Endothelial cell of umbilical vein (primary cell): ENCODE data around the gene VSIR. TPM values are rescaled to one million over a fixed set of nuclear protein-coding genes. Genes with fewer than 3 reads are reported as not detected.

Source experiments
- BruUV-seq: library from RNA; stranded (reverse); fragments of 400-500 nt; replicated peaks from 2 replicates; lab custom pipeline; 2021; lab: Mats Ljungman, UMichigan
- CTCF ChIA-PET: fragments of 300-600, 350-600 bp; sonication (Branson Sonifier 250); formaldehyde crosslinking; loops from one replicate; lab custom pipeline; 2021; ENCODE audit warnings: antibody characterized with exemption, inconsistent platforms; lab: Charles Lee
- POLR2A ChIA-PET: fragments of 300-600, 350-600 bp; sonication (Branson Sonifier 250); formaldehyde crosslinking; loops from one replicate; lab custom pipeline; 2021; ENCODE audit warnings: antibody characterized with exemption, inconsistent platforms; lab: Charles Lee
- DNase-seq: peaks from one replicate; pipeline ENCODE4 v3.0.0-alpha.2; 2011; ENCODE audit warnings: low read depth, low spot score
- FAIRE-seq: peaks from 2 replicates; lab custom pipeline; 2011; peaks lifted over from hg19 to GRCh38; lab: Jason Lieb, UNC
- H2AFZ ChIP-seq: 2 replicates; pipeline ENCODE4 v1.6.0; 2012; ENCODE audit warnings: low read depth, low read length, control low read depth, inconsistent platforms
- H3K27ac ChIP-seq: 2 replicates; pipeline ENCODE4 v1.5.1; 2011; ENCODE audit warnings: low read depth, mild to moderate bottlenecking, control low read depth, low read length, moderate library complexity; ENCODE audit not compliant: insufficient read depth
- H3K27me3 ChIP-seq, 2 experiments: 2 replicates each; pipeline versions ENCODE4 v1.6.0 to v1.6.1; 2011; ENCODE audit warnings: low read length in 2 of 2, mixed read lengths in 1 of 2; ENCODE audit not compliant: control insufficient read depth in 2 of 2, insufficient read depth in 2 of 2
- H3K36me3 ChIP-seq, 2 experiments: 2 replicates in 1 of 2; 3 replicates in 1 of 2; pipeline ENCODE4 v1.5.1; 2011; ENCODE audit warnings: low read length in 2 of 2, mild to moderate bottlenecking in 1 of 2, moderate library complexity in 1 of 2; ENCODE audit not compliant: control insufficient read depth in 2 of 2, insufficient read depth in 2 of 2; ENCODE audit errors: extremely low read depth in 1 of 2
- H3K4me1 ChIP-seq: 3 replicates; pipeline ENCODE4 v1.5.1; 2011; ENCODE audit warnings: mild to moderate bottlenecking, low read length; ENCODE audit not compliant: control insufficient read depth, insufficient read depth; ENCODE audit errors: extremely low read depth
- H3K4me2 ChIP-seq: 2 replicates; pipeline ENCODE4 v1.6.1; 2011; ENCODE audit warnings: low read length, control low read depth, mixed read lengths; ENCODE audit not compliant: insufficient read depth
- H3K4me3 ChIP-seq, 3 experiments: fragments of 200-600 bp in 1 of 3; sonication (generic), shearing (Covaris generic) in 1 of 3; replicated peaks in 1 of 3; 2 replicates each; pipeline ENCODE4 v1.5.1; 2011 to 2016; ENCODE audit warnings: control low read depth in 3 of 3, low read length in 3 of 3, mild to moderate bottlenecking in 2 of 3, inconsistent platforms in 1 of 3, low read depth in 1 of 3, moderate library complexity in 1 of 3; ENCODE audit not compliant: insufficient read depth in 1 of 3
- H3K79me2 ChIP-seq: 2 replicates; pipeline ENCODE4 v1.6.0; 2012; ENCODE audit warnings: low read length, inconsistent platforms; ENCODE audit not compliant: control insufficient read depth, insufficient read depth
- H3K9ac ChIP-seq: replicated peaks from 2 replicates; pipeline ENCODE3; 2011; ENCODE audit warnings: low read length, control low read depth; ENCODE audit not compliant: insufficient read depth; ENCODE audit errors: extremely low read depth
- H3K9me1 ChIP-seq: replicated peaks from 3 replicates; pipeline ENCODE4 v1.6.0; 2011; ENCODE audit warnings: mild to moderate bottlenecking, low read length; ENCODE audit not compliant: control insufficient read depth, insufficient read depth; ENCODE audit errors: extremely low read depth
- H3K9me3 ChIP-seq: replicated peaks from 2 replicates; pipeline ENCODE4 v1.5.1; 2012; ENCODE audit warnings: low read length, inconsistent platforms; ENCODE audit not compliant: control insufficient read depth, insufficient read depth
- H4K20me1 ChIP-seq: replicated peaks from 2 replicates; pipeline ENCODE3; 2011; ENCODE audit warnings: mild to moderate bottlenecking, low read length; ENCODE audit not compliant: control insufficient read depth, insufficient read depth; ENCODE audit errors: extremely low read depth
- CTCF ChIP-seq, 2 donors: IDR thresholded peaks; 1 replicate in 1 of 2; 2 replicates in 1 of 2; pipeline ENCODE4 v1.5.1; 2011; ENCODE audit warnings: low read length in 2 of 2, mild to moderate bottlenecking in 2 of 2, moderate library complexity in 2 of 2, control low read depth in 1 of 2, inconsistent platforms in 1 of 2, low read depth in 1 of 2; ENCODE audit not compliant: insufficient read depth in 1 of 2; ENCODE audit errors: extremely low read depth in 1 of 2
- EZH2 ChIP-seq: IDR thresholded peaks from 2 replicates; pipeline ENCODE4 v1.6.1; 2012; ENCODE audit warnings: borderline replicate concordance, low read depth, mild to moderate bottlenecking, moderate library complexity, low read length, inconsistent platforms; ENCODE audit not compliant: severe bottlenecking
- FOS ChIP-seq: IDR thresholded peaks from 2 replicates; pipeline ENCODE4 v1.6.1; 2011; ENCODE audit warnings: mild to moderate bottlenecking, low read length, moderate library complexity, borderline replicate concordance; ENCODE audit not compliant: insufficient read depth
- GATA2 ChIP-seq: IDR thresholded peaks from 2 replicates; pipeline ENCODE4 v1.7.0; 2011; ENCODE audit warnings: low read depth, mild to moderate bottlenecking, moderate library complexity, mixed read lengths, low read length; ENCODE audit not compliant: insufficient read length, insufficient read depth
- JUN ChIP-seq: IDR thresholded peaks from 2 replicates; pipeline ENCODE4 v1.6.1; 2011; ENCODE audit warnings: borderline replicate concordance, low read depth; ENCODE audit not compliant: insufficient read length, insufficient read depth
- MAX ChIP-seq: IDR thresholded peaks from 2 replicates; pipeline ENCODE4 v1.6.1; 2011; ENCODE audit not compliant: insufficient read depth, insufficient read length
- MYC ChIP-seq: IDR thresholded peaks from one replicate; pipeline ENCODE4 v1.6.1; 2011; ENCODE audit warnings: mild to moderate bottlenecking, low read depth, low read length
- POLR2A ChIP-seq: IDR thresholded peaks from 2 replicates; pipeline ENCODE4 v1.6.1; 2012; ENCODE audit warnings: low read depth, mild to moderate bottlenecking, control low read depth, low read length
- POLR2AphosphoS5 ChIP-seq: IDR thresholded peaks from 2 replicates; pipeline ENCODE4 v1.6.1; 2012; ENCODE audit warnings: low read depth, mild to moderate bottlenecking, control low read depth, low read length, moderate library complexity; ENCODE audit not compliant: insufficient read depth
- dilution Hi-C: fragments of 300-500 bp; cut with MboI; formaldehyde crosslinking; loops from one replicate; pipeline ENCODE4 v1.15.0; 2019; ENCODE audit warnings: low sequenced_read_pairs; ENCODE audit not compliant: extremely low pct_ligation_motif_present
- intact Hi-C: fragments of 100-400 bp; cut with micrococcal nuclease; formaldehyde crosslinking; loops from one replicate; pipeline ENCODE4 v1.10.0; 2022
- polyA plus RNA-seq, 4 experiments: library from polyadenylated mRNA; depleted of rRNA in 3 of 4; stranded (reverse) in 3 of 4; unstranded in 1 of 4; fragments of >200 nt; gene quantifications; 2 replicates each; pipeline versions ENCODE4 v1.2.1 to v1.2.3, GENCODE V29; 2011 to 2012; ENCODE audit warnings: missing spikeins in 1 of 4
- total RNA-seq: library from RNA; stranded (reverse); gene quantifications from 2 replicates; pipeline ENCODE4 v1.2.3, GENCODE V29; 2021

Gene VSIR
- total and polyA plus RNA-seq, 2 donors (not counting 3 experiments of a cell fraction or from before 2014, with no cell fraction given), result 4.9 to 6.3 TPM

GRCh38 chr10:71772832-71773220 lies 494 bp downstream of the VSIR start:
- Histone ChIP-seq H3K9me1 (no peaks in the 10 kb centered on the region), H3K79me2 (no peaks in the 10 kb centered on the region), H3K27me3 (no peaks in the 10 kb centered on the region), H3K9ac (no peak overlapping the region), H3K4me1 (peaks cover 28% of the 10 kb centered on the region), H4K20me1 (no peaks in the 10 kb centered on the region), H3K4me2 (peak overlapping the region; percentile 28), H3K36me3 (no peaks in the 10 kb centered on the region), H3K27ac (no peak overlapping the region), H2AFZ (peak overlapping the region; percentile 85), H3K9me3 (no peaks in the 10 kb centered on the region), H3K4me3 (peak overlapping the region in 2 of 3 experiments; percentile 28 to 44)
- FAIRE-seq, result no peak
- dilution Hi-C loops (no loop called here), intact Hi-C loops (loop anchor here (2.0 kb wide), 2 partner anchors 46 to 78 kb away; no protein-coding TSS in a partner anchor)
- BruUV-seq, result no TSS peak
- POLR2A ChIA-PET, result no interaction called here
- CTCF ChIA-PET, result interaction anchor here (0.7 to 3.8 kb wide), 33 partner anchors 8 to 457 kb away, joined by 3 to 21 read pairs (median 5); partner anchors contain the start of gene PSAP
- no peak for DNase-seq
- TF ChIP-seq JUN, result no peak
- TF ChIP-seq FOS, result no peak
- TF ChIP-seq EZH2, result no peak
- TF ChIP-seq POLR2A, result no peak
- no peak for TF ChIP-seq POLR2AphosphoS5
- no peak for TF ChIP-seq MYC
- no peak for TF ChIP-seq GATA2
- no peak for TF ChIP-seq MAX
- no peak for TF ChIP-seq CTCF (IDR thresholded peaks at IDR 0.05; ENCODE audit: extremely low read depth in 1 of 2, insufficient read depth in 1 of 2, low read depth in 1 of 2, low read length in 2 of 2)
